Gastroesophageal sphincter (tissue), 4 donors: ENCODE measurements around the gene PHLDB2. TPM values are rescaled to one million over a fixed set of nuclear protein-coding genes. Genes with fewer than 3 reads are reported as not detected.

ENCODE experiments used
- ATAC-seq: fragments of 150-250 bp; one replicate; pipeline ENCODE4 v1.9.1; 2016; ENCODE audit warnings: mild to moderate bottlenecking, moderate library complexity
- H3K27ac ChIP-seq, 4 donors: fragments of 200-600 bp; sonication (generic) in 3 of 4; 1 replicate in 3 of 4; 2 replicates in 1 of 4; pipeline ENCODE4 v1.5.1; 2016 to 2019
- H3K27me3 ChIP-seq: fragments of 200-600 bp; sonication (generic); one replicate; pipeline ENCODE4 v1.5.1; 2019
- H3K36me3 ChIP-seq, 2 donors: fragments of 200-600 bp; sonication (generic); one replicate each; pipeline ENCODE4 v1.5.1; 2019; ENCODE audit warnings: control low read depth in 1 of 2
- H3K4me1 ChIP-seq, 3 donors: fragments of 200-600 bp; sonication (generic); 1 replicate in 2 of 3; 2 replicates in 1 of 3; pipeline ENCODE4 v1.5.1; 2016 to 2019; ENCODE audit warnings: control low read depth in 2 of 3
- H3K4me3 ChIP-seq, 2 donors: fragments of 200-600 bp; sonication (generic); one replicate each; pipeline ENCODE4 v1.5.1; 2019; ENCODE audit warnings: mild to moderate bottlenecking in 1 of 2, moderate library complexity in 1 of 2
- H3K9me3 ChIP-seq, 3 donors: fragments of 200-600 bp; sonication (generic); one replicate each; pipeline ENCODE4 v1.5.1; 2017 to 2019; ENCODE audit warnings: control low read depth in 2 of 3
- EP300 ChIP-seq: sonication (generic); formaldehyde crosslinking; IDR thresholded peaks from one replicate; pipeline ENCODE4 v1.6.1; 2017; ENCODE audit warnings: antibody characterized with exemption, mild to moderate bottlenecking
- POLR2A ChIP-seq, 2 donors: fragments of 450-650 bp; IDR thresholded peaks; one replicate each; pipeline ENCODE4 v1.6.1; 2017; ENCODE audit warnings: antibody characterized with exemption in 2 of 2, mild to moderate bottlenecking in 2 of 2, moderate library complexity in 1 of 2
- POLR2AphosphoS5 ChIP-seq: sonication (generic); formaldehyde crosslinking; IDR thresholded peaks from one replicate; pipeline ENCODE4 v1.6.1; 2017; ENCODE audit warnings: antibody characterized with exemption
- WGBS, 2 donors: methylation state at CpG; one replicate each; pipeline ENCODE4 v1.1.5; 2018; ENCODE audit warnings: low coverage in 1 of 2; 5-methylcytosine and 5-hydroxymethylcytosine counted together
- total RNA-seq, 4 donors: library from RNA; depleted of rRNA; stranded (reverse); fragments of >200 nt; gene quantifications; one replicate each; pipeline ENCODE4 v1.1.0, GENCODE V29; 2016
- TF ChIP-seq, protein P1 (sequence below), 4 experiments: fragments of 200-600 bp in 2 of 4; fragments of 450-650 bp in 2 of 4; sonication (generic) in 1 of 4; IDR thresholded peaks; one replicate each; pipeline ENCODE4 v1.5.1; 2017 to 2019; ENCODE audit warnings: antibody characterized with exemption in 4 of 4, mild to moderate bottlenecking in 2 of 4, moderate library complexity in 2 of 4

PHLDB2 gene
- total RNA-seq, 4 donors from 2014 or later: 52.1 to 115 (median 77.4) TPM

DNA sequence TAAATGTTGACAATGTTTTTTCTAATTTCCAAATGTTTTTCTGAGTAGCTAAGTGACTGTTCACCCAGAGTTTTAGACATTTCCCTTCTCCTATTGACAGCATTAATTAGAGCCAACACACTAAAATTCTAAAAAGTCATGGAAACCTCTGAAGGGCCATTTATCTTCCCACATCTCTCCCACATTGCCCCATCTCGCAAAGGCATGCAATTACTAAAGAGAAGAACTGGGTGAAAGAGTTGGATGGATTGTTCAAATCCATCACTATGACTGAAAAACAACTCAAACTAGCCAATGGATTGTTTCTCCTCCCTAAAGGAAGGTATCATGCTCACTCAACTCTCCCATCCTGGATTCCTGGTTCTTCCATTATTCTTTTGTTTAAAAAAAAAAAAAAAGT is 30.0 kb upstream of the PHLDB2 start:
- no peak overlapping the region for H3K27ac ChIP-seq
- H3K4me1 ChIP-seq: no peaks in the 10 kb centered on the region
- no peaks in the 10 kb centered on the region for H3K9me3 ChIP-seq
- TF ChIP-seq, protein P1, sequence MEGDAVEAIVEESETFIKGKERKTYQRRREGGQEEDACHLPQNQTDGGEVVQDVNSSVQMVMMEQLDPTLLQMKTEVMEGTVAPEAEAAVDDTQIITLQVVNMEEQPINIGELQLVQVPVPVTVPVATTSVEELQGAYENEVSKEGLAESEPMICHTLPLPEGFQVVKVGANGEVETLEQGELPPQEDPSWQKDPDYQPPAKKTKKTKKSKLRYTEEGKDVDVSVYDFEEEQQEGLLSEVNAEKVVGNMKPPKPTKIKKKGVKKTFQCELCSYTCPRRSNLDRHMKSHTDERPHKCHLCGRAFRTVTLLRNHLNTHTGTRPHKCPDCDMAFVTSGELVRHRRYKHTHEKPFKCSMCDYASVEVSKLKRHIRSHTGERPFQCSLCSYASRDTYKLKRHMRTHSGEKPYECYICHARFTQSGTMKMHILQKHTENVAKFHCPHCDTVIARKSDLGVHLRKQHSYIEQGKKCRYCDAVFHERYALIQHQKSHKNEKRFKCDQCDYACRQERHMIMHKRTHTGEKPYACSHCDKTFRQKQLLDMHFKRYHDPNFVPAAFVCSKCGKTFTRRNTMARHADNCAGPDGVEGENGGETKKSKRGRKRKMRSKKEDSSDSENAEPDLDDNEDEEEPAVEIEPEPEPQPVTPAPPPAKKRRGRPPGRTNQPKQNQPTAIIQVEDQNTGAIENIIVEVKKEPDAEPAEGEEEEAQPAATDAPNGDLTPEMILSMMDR (IDR thresholded peaks at IDR 0.05): no peak
- TF ChIP-seq POLR2A (IDR thresholded peaks at IDR 0.05): no peak
- no peak overlapping the region for H3K4me3 ChIP-seq
- H3K36me3 ChIP-seq: no peaks in the 10 kb centered on the region
- WGBS, 2 donors: 100% methylated on average over 1 of the region's 1 CpG
- no peak for ATAC-seq
- H3K27me3 ChIP-seq: no peaks in the 10 kb centered on the region

DNA sequence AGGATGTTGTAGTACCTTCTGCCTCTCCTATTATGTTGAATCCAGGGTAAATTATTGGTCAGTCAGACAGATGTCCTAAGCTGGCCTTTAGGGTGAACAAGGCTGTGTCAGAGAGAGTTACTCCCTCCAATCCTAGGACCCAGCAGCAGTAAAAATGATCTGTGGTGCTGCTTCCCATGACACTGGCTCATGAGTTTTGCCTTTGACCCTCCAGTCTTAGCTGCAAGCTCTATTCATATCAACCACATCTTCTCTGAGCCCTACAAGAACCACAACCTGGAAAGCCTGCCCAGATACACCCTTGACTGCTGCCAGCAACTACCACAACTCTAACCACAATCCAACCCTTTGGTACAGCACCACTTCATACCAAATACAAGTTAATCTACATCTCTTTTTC is 27.2 kb upstream of the PHLDB2 start:
- ATAC-seq: peak; percentile 39
- no peaks in the 10 kb centered on the region for H3K27me3 ChIP-seq
- no peak overlapping the region for H3K4me3 ChIP-seq

DNA sequence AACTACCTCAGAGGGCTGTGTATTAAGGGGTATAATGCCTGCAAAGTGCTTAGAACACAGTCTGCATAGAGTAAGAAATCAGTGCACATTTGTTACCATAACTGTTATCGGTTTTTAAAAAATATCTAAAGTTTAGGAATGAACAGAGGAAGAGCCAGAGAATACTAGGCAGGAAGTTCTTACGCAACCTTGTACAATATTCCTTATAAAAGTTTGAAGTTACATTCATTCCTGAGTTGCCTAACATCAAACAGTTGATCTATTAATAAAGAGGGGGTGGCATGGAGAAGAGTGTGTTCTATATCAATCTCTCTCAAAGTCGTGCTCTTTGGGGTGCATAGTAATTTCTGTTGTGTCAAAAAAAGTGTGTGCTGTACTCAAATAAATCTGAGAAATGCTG is 22.0 kb upstream of the PHLDB2 start:
- ATAC-seq: no peak
- TF ChIP-seq EP300: no peak
- TF ChIP-seq, protein P1 (IDR thresholded peaks at IDR 0.05): no peak
- TF ChIP-seq POLR2AphosphoS5: no peak
- no peak for TF ChIP-seq POLR2A (IDR thresholded peaks at IDR 0.05)
- 52 to 53% methylated on average over 3 of the region's 3 CpGs for WGBS, 2 donors

More for the DNA sequence above, 27.2 kb upstream of the PHLDB2 start:
- no peaks in the 10 kb centered on the region for H3K4me1 ChIP-seq
- no peaks in the 10 kb centered on the region for H3K9me3 ChIP-seq
- no peaks in the 10 kb centered on the region for H3K36me3 ChIP-seq
- no peak overlapping the region for H3K27ac ChIP-seq
- TF ChIP-seq POLR2AphosphoS5: no peak
- no peak for TF ChIP-seq POLR2A (IDR thresholded peaks at IDR 0.05)
- TF ChIP-seq EP300: no peak
- TF ChIP-seq, protein P1 (IDR thresholded peaks at IDR 0.05): no peak

DNA sequence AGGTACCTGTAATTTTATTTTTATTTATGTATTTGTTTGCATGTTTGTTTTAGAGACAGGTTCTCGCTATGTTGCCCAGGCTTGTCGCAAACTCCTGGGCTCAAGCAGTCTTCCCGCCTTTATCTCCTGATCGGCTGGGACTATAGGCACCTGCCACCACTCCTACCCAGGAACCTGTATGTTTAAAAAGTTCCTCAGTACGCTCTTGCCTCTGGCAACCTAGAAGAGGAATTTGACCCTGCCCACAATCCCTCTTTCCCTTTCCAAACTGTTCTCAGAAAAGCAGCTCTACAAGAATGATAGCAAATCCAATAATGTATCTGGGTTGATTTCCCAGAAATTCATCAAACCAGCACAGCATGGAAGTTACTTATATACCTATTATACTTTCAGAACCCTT is 20.9 kb upstream of the PHLDB2 start:
- H3K36me3 ChIP-seq: no peaks in the 10 kb centered on the region
- ATAC-seq: no peak

More for the DNA sequence above, 22.0 kb upstream of the PHLDB2 start:
- Histone ChIP-seq H3K27ac (no peak overlapping the region), H3K4me3 (no peak overlapping the region), H3K27me3 (no peaks in the 10 kb centered on the region), H3K9me3 (no peaks in the 10 kb centered on the region), H3K4me1 (no peaks in the 10 kb centered on the region), H3K36me3 (no peaks in the 10 kb centered on the region)

DNA sequence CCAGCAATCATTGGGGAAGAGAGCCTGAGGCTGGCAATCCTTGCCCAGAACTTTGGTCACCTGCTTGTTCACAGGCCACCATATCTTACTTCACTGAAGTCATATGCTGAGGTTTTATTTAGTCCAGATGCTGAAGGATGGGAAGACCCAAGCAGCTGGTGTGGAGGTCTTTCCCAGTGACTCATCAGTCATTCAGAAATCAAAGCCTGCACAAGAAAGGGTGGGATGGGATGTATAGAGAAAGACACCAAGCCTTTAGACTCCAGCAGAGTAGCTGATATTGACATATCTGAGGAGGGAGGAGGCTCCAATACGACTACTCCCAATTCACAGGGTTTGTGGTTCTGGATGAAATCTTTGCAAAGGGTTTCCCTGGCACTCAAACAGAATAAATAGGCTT is 13.0 kb upstream of the PHLDB2 start:
- no peak overlapping the region for H3K27ac ChIP-seq
- no peak overlapping the region for H3K4me3 ChIP-seq
- H3K36me3 ChIP-seq: no peaks in the 10 kb centered on the region
- H3K27me3 ChIP-seq: no peaks in the 10 kb centered on the region
- H3K4me1 ChIP-seq: no peaks in the 10 kb centered on the region
- ATAC-seq: no peak
- TF ChIP-seq POLR2A (IDR thresholded peaks at IDR 0.05) (no peak), POLR2AphosphoS5 (no peak), EP300 (no peak)
- TF ChIP-seq, protein P1 (IDR thresholded peaks at IDR 0.05): no peak
- 92 to 100% methylated on average over 1 of the region's 1 CpG for WGBS, 2 donors
- no peaks in the 10 kb centered on the region for H3K9me3 ChIP-seq

More for the DNA sequence above, 20.9 kb upstream of the PHLDB2 start:
- 95 to 96% methylated on average over 4 of the region's 5 CpGs for WGBS, 2 donors
- Histone ChIP-seq H3K4me1 (no peaks in the 10 kb centered on the region), H3K4me3 (no peak overlapping the region), H3K27me3 (no peaks in the 10 kb centered on the region), H3K9me3 (no peaks in the 10 kb centered on the region), H3K27ac (no peak overlapping the region)
- no peak for TF ChIP-seq POLR2AphosphoS5
- TF ChIP-seq, protein P1 (IDR thresholded peaks at IDR 0.05): no peak
- no peak for TF ChIP-seq EP300
- no peak for TF ChIP-seq POLR2A (IDR thresholded peaks at IDR 0.05)
